Measurements from ENCODE around the gene FOXK1.

FOXK1 gene

GRCh38 chr7:4805110-4805983 lies 123.3 kb downstream of the FOXK1 start:
- H3K9me3 ChIP-seq (ENCODE audit: control insufficient read depth, low read depth, low read length): no peaks in the 10 kb centered on the region
- H3K36me3 ChIP-seq (ENCODE audit: control insufficient read depth, low read depth, low read length): no peaks in the 10 kb centered on the region
- H3K4me1 ChIP-seq (ENCODE audit: control insufficient read depth, low read depth, low read length): no peaks in the 10 kb centered on the region
- H3K9ac ChIP-seq (ENCODE audit: low read length): no peak overlapping the region
- no peak overlapping the region for H3K27ac ChIP-seq (ENCODE audit: low read length)
- H3K4me3 ChIP-seq (ENCODE audit: low read length): no peak overlapping the region
- no peaks in the 10 kb centered on the region for H3K27me3 ChIP-seq (ENCODE audit: control insufficient read depth, insufficient read depth, low read length)

GRCh38 chr7:4805984-4806300 lies 123.8 kb downstream of the FOXK1 start:
- H3K4me1 ChIP-seq (ENCODE audit: control insufficient read depth, low read depth, low read length): no peaks in the 10 kb centered on the region
- H3K9me3 ChIP-seq (ENCODE audit: control insufficient read depth, low read depth, low read length): no peaks in the 10 kb centered on the region
- H3K27me3 ChIP-seq (ENCODE audit: control insufficient read depth, insufficient read depth, low read length): no peaks in the 10 kb centered on the region
- H3K9ac ChIP-seq (ENCODE audit: low read length): no peak overlapping the region
- H3K4me3 ChIP-seq (ENCODE audit: low read length): no peak overlapping the region
- no peak overlapping the region for H3K27ac ChIP-seq (ENCODE audit: low read length)
- no peaks in the 10 kb centered on the region for H3K36me3 ChIP-seq (ENCODE audit: control insufficient read depth, low read depth, low read length)

GRCh38 chr7:4806983-4807597 lies 125.0 kb downstream of the FOXK1 start:
- Histone ChIP-seq H3K27ac (ENCODE audit: low read length) (no peak overlapping the region), H3K27me3 (ENCODE audit: control insufficient read depth, insufficient read depth, low read length) (no peaks in the 10 kb centered on the region), H3K9ac (ENCODE audit: low read length) (no peak overlapping the region), H3K36me3 (ENCODE audit: control insufficient read depth, low read depth, low read length) (no peaks in the 10 kb centered on the region), H3K4me3 (ENCODE audit: low read length) (no peak overlapping the region), H3K4me1 (ENCODE audit: control insufficient read depth, low read depth, low read length) (no peaks in the 10 kb centered on the region), H3K9me3 (ENCODE audit: control insufficient read depth, low read depth, low read length) (no peaks in the 10 kb centered on the region)

GRCh38 chr7:4807598-4808016 lies 125.5 kb downstream of the FOXK1 start:
- Histone ChIP-seq H3K9ac (ENCODE audit: low read length) (no peak overlapping the region), H3K27me3 (ENCODE audit: control insufficient read depth, insufficient read depth, low read length) (no peaks in the 10 kb centered on the region)

GRCh38 chr7:4808026-4808425 lies 125.9 kb downstream of the FOXK1 start:
- no peaks in the 10 kb centered on the region for H3K36me3 ChIP-seq (ENCODE audit: control insufficient read depth, low read depth, low read length)
- H3K9me3 ChIP-seq (ENCODE audit: control insufficient read depth, low read depth, low read length): no peaks in the 10 kb centered on the region
- no peaks in the 10 kb centered on the region for H3K4me1 ChIP-seq (ENCODE audit: control insufficient read depth, low read depth, low read length)
- no peaks in the 10 kb centered on the region for H3K27me3 ChIP-seq (ENCODE audit: control insufficient read depth, insufficient read depth, low read length)
- no peak overlapping the region for H3K9ac ChIP-seq (ENCODE audit: low read length)
- H3K4me3 ChIP-seq (ENCODE audit: low read length): no peak overlapping the region
- H3K27ac ChIP-seq (ENCODE audit: low read length): no peak overlapping the region

More at GRCh38 chr7:4807598-4808016, 125.5 kb downstream of the FOXK1 start:
- Histone ChIP-seq H3K27ac (ENCODE audit: low read length) (no peak overlapping the region), H3K9me3 (ENCODE audit: control insufficient read depth, low read depth, low read length) (no peaks in the 10 kb centered on the region), H3K36me3 (ENCODE audit: control insufficient read depth, low read depth, low read length) (no peaks in the 10 kb centered on the region), H3K4me1 (ENCODE audit: control insufficient read depth, low read depth, low read length) (no peaks in the 10 kb centered on the region), H3K4me3 (ENCODE audit: low read length) (no peak overlapping the region)

- H3K27me3 ChIP-seq (ENCODE audit: control insufficient read depth, insufficient read depth, low read length): no peaks in the 10 kb centered on the region
These were observed 126.5 kb downstream of the FOXK1 start for GRCh38 chr7:4808565-4808964.

GRCh38 chr7:4809091-4809591 lies 127.0 kb downstream of the FOXK1 start:
- Histone ChIP-seq H3K9me3 (ENCODE audit: control insufficient read depth, low read depth, low read length) (no peaks in the 10 kb centered on the region), H3K27me3 (ENCODE audit: control insufficient read depth, insufficient read depth, low read length) (no peaks in the 10 kb centered on the region), H3K9ac (ENCODE audit: low read length) (no peak overlapping the region), H3K4me3 (ENCODE audit: low read length) (no peak overlapping the region), H3K4me1 (ENCODE audit: control insufficient read depth, low read depth, low read length) (no peaks in the 10 kb centered on the region), H3K27ac (ENCODE audit: low read length) (no peak overlapping the region), H3K36me3 (ENCODE audit: control insufficient read depth, low read depth, low read length) (no peaks in the 10 kb centered on the region)

More at GRCh38 chr7:4808565-4808964, 126.5 kb downstream of the FOXK1 start:
- H3K27ac ChIP-seq (ENCODE audit: low read length): no peak overlapping the region
- H3K9me3 ChIP-seq (ENCODE audit: control insufficient read depth, low read depth, low read length): no peaks in the 10 kb centered on the region
- no peak overlapping the region for H3K9ac ChIP-seq (ENCODE audit: low read length)
- H3K4me3 ChIP-seq (ENCODE audit: low read length): no peak overlapping the region
- no peaks in the 10 kb centered on the region for H3K36me3 ChIP-seq (ENCODE audit: control insufficient read depth, low read depth, low read length)
- no peaks in the 10 kb centered on the region for H3K4me1 ChIP-seq (ENCODE audit: control insufficient read depth, low read depth, low read length)

GRCh38 chr7:4809666-4810065 lies 127.6 kb downstream of the FOXK1 start:
- Histone ChIP-seq H3K4me1 (ENCODE audit: control insufficient read depth, low read depth, low read length) (no peaks in the 10 kb centered on the region), H3K36me3 (ENCODE audit: control insufficient read depth, low read depth, low read length) (no peaks in the 10 kb centered on the region), H3K9ac (ENCODE audit: low read length) (no peak overlapping the region), H3K27me3 (ENCODE audit: control insufficient read depth, insufficient read depth, low read length) (no peaks in the 10 kb centered on the region), H3K9me3 (ENCODE audit: control insufficient read depth, low read depth, low read length) (no peaks in the 10 kb centered on the region), H3K27ac (ENCODE audit: low read length) (no peak overlapping the region), H3K4me3 (ENCODE audit: low read length) (no peak overlapping the region)

GRCh38 chr7:4814433-4814832 lies 132.3 kb downstream of the FOXK1 start:
- H3K27me3 ChIP-seq (ENCODE audit: control insufficient read depth, insufficient read depth, low read length): no peaks in the 10 kb centered on the region
- no peaks in the 10 kb centered on the region for H3K9me3 ChIP-seq (ENCODE audit: control insufficient read depth, low read depth, low read length)
- H3K4me3 ChIP-seq (ENCODE audit: low read length): no peak overlapping the region
- no peak overlapping the region for H3K9ac ChIP-seq (ENCODE audit: low read length)
- H3K4me1 ChIP-seq (ENCODE audit: control insufficient read depth, low read depth, low read length): no peaks in the 10 kb centered on the region
- H3K27ac ChIP-seq (ENCODE audit: low read length): no peak overlapping the region
- H3K36me3 ChIP-seq (ENCODE audit: control insufficient read depth, low read depth, low read length): no peaks in the 10 kb centered on the region

GRCh38 chr7:4815121-4815520 lies 133.0 kb downstream of the FOXK1 start:
- Histone ChIP-seq H3K27me3 (ENCODE audit: control insufficient read depth, insufficient read depth, low read length) (no peaks in the 10 kb centered on the region), H3K4me1 (ENCODE audit: control insufficient read depth, low read depth, low read length) (no peaks in the 10 kb centered on the region), H3K27ac (ENCODE audit: low read length) (no peak overlapping the region), H3K9ac (ENCODE audit: low read length) (no peak overlapping the region), H3K36me3 (ENCODE audit: control insufficient read depth, low read depth, low read length) (no peaks in the 10 kb centered on the region), H3K9me3 (ENCODE audit: control insufficient read depth, low read depth, low read length) (no peaks in the 10 kb centered on the region), H3K4me3 (ENCODE audit: low read length) (no peak overlapping the region)

- Histone ChIP-seq H3K4me1 (ENCODE audit: control insufficient read depth, low read depth, low read length) (no peaks in the 10 kb centered on the region), H3K4me3 (ENCODE audit: low read length) (no peak overlapping the region), H3K27ac (ENCODE audit: low read length) (no peak overlapping the region), H3K27me3 (ENCODE audit: control insufficient read depth, insufficient read depth, low read length) (no peaks in the 10 kb centered on the region), H3K9me3 (ENCODE audit: control insufficient read depth, low read depth, low read length) (no peaks in the 10 kb centered on the region), H3K36me3 (ENCODE audit: control insufficient read depth, low read depth, low read length) (no peaks in the 10 kb centered on the region), H3K9ac (ENCODE audit: low read length) (no peak overlapping the region)
These were observed 133.7 kb downstream of the FOXK1 start for GRCh38 chr7:4815609-4816418.

Data from iPS-18a (cell line).